AG09319 (cell line): Measurements from ENCODE around the gene CCDC88C.
"Not testable (repeated sequence)": the region's sequence is repeated elsewhere in the genome, so short reads cannot be mapped to it uniquely, and the experiment has no call there.

Source experiments
- DNase-seq: peaks from one replicate; pipeline ENCODE4 v3.0.0-alpha.2; 2010; ENCODE audit warnings: low read depth; ENCODE audit errors: extremely low read depth
- TF ChIP-seq, protein P1 (sequence below): IDR thresholded peaks from 2 replicates; pipeline ENCODE4 v1.5.1; 2011; ENCODE audit warnings: low read depth, mild to moderate bottlenecking, inconsistent platforms, low read length, moderate library complexity

The CCDC88C gene

GRCh38 chr14:91271639-91272038 lies 146.0 kb downstream of the CCDC88C start:
- DNase-seq = no peak
- TF ChIP-seq, protein P1, sequence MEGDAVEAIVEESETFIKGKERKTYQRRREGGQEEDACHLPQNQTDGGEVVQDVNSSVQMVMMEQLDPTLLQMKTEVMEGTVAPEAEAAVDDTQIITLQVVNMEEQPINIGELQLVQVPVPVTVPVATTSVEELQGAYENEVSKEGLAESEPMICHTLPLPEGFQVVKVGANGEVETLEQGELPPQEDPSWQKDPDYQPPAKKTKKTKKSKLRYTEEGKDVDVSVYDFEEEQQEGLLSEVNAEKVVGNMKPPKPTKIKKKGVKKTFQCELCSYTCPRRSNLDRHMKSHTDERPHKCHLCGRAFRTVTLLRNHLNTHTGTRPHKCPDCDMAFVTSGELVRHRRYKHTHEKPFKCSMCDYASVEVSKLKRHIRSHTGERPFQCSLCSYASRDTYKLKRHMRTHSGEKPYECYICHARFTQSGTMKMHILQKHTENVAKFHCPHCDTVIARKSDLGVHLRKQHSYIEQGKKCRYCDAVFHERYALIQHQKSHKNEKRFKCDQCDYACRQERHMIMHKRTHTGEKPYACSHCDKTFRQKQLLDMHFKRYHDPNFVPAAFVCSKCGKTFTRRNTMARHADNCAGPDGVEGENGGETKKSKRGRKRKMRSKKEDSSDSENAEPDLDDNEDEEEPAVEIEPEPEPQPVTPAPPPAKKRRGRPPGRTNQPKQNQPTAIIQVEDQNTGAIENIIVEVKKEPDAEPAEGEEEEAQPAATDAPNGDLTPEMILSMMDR = no peak

GRCh38 chr14:91270619-91271018 lies 147.0 kb downstream of the CCDC88C start:
- TF ChIP-seq, protein P1 = no peak
- no peak for DNase-seq

- TF ChIP-seq, protein P1 = no peak
- DNase-seq = no peak
Observed at GRCh38 chr14:91270188-91270587, 147.4 kb downstream of the CCDC88C start.

DNA sequence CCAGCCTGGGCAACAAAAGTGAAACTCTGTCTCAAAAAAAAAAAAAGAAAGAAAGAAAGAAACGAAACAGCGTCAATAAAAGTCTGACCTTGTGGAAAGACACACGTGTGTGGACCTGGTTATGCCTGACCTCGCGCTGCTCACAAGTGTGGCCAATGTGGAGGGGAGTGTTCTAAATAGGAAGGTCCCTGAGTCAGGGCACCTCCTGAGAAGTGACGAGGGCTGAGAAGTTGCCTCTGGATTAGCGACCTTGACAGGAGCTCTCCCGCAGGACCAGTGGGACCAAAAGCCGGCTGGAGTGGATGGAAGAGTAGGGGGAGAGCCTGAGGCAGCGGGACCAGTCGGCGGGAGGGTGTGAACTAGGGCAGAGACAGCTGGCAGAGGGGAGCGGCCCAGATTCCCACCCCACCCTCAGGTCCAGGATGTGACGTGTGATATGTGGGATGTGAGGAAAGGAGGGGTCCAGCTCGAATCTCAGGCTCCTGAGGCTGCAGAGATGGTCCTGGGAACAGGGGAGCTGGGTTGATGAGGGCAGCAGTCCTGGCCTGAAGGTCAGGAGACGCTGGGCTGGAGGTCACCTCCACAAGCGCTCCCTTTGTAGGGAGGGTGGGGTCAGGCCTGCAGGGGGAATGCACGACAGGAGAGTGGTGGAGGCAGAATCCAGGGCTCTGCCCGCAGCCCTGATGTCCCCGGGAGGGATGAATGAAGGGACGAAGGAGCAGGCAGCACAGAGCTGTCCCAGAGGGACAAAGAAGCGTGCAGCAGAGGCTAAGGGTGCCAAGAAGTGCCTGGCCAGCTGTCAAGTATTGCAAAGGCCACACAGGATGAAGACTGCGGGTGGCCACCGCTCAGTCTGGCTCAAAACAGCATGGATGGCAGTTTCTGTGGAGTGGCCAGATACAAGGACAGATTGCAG lies 148.3 kb downstream of the CCDC88C start:
- DNase-seq = no peak
- TF ChIP-seq, protein P1 = no peak

DNA sequence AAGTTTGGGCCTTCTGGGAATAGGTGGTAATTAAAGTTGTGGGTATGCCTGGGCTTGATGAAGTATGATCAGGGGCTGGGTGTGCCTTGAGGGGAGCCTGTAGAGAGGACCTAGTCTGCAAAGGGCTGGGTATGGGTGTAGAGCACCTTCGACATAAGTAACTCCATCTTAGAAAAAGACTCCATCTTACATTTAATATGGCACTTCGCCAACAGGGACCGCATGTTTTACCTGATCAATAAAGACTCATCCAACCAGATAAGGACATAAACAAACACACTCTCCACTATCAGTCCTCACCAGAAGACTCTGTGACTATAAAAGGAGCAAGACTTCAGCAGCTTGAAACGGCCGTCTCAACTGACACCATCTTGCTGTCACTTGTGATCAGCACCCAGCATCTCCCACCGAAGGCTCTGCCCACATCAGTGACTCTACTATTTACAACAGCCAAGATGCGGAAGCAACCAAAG lies 149.6 kb downstream of the CCDC88C start:
- no peak for DNase-seq
- TF ChIP-seq, protein P1 = no peak

DNA sequence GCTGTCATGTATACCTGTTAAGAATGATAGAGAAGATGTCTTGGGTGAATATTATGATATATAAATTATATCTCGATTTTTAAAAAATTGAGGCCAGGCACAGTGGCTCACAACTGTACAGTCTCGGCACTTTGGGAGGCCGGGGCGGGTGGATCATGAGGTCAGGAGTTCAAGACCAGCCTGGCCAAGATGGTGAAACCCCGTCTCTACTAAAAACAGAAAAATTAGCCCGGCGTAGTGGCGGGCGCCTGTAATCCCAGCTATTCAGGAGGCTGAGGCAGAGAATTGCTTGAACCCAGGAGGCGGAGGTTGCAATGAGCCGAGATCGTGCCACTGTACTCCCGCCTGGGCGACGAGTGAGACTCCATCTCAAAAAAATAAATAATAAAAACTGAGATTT lies 151.3 kb downstream of the CCDC88C start:
- DNase-seq = not testable (repeated sequence)

DNA sequence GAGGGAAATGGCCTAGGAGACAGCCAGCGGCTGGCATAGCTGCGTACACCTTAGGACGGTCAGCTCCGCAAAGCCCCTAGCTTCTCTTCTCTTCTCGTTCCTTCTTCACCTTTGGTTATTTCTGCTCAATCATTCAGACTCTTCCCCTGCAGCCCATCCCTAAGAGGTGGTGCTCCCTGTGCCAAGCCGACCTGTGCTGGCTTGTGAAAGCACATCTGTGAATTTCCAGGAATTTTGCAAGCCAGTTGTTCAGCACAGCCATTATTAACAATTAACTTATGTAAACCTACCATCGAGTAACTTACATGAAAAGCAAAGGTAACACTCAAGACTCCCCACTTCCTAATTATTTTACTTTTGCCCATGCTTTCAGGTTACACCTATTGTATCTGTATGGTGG lies 152.2 kb downstream of the CCDC88C start:
- TF ChIP-seq, protein P1 = no peak
- no peak for DNase-seq
